GM18870 (cell line): Measurements from ENCODE around the gene MICA.
"Not testable (repeated sequence)": the region's sequence is repeated elsewhere in the genome, so short reads cannot be mapped to it uniquely, and the experiment has no call there.

Experiments used
- ATAC-seq: cut with Tn5 transposase; IDR thresholded peaks from one replicate; pipeline ENCODE4 v1.9.1; 2021; ENCODE audit warnings: moderate library complexity; ENCODE audit not compliant: unreplicated experiment

MICA gene

DNA sequence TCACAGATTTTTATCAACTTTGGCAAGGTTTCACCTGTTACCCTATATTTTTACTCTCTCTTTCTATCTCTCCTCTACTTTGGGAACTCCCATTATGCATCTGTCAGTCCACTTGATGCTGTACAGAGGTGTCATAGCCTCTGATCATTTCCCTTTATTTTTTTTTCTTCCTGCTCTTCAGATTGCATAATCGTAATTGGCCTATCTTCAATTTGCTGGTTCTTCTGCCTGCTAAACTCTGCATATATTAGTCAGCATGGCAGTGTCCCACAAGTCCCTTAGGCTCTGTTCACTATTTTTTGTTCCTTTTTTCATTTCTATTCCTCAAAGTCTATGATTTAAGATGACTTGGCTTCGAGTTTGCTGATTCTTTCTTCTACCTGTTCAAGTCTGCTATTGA lies 49.9 kb downstream of the MICA start:
- ATAC-seq, result no peak

DNA sequence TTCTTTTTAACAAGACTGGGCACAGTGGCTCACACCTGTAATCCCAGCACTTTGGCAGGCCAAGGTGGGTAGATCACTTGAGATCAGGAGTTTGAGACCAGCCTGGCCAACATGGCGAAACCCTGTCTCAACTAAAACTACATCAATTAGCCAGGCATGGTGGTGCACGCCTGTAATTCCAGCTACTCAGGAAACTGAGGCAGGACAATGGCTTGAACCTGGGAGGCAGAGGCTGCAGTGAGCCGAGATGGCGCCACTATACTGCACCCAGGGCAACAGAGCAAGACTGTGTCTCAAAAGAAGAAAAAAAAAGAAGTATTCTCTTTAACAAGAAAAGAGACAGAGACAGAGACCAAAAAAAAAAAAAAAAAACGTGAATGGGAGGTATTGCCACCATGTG lies 56.5 kb downstream of the MICA start:
- not testable (repeated sequence) for ATAC-seq

DNA sequence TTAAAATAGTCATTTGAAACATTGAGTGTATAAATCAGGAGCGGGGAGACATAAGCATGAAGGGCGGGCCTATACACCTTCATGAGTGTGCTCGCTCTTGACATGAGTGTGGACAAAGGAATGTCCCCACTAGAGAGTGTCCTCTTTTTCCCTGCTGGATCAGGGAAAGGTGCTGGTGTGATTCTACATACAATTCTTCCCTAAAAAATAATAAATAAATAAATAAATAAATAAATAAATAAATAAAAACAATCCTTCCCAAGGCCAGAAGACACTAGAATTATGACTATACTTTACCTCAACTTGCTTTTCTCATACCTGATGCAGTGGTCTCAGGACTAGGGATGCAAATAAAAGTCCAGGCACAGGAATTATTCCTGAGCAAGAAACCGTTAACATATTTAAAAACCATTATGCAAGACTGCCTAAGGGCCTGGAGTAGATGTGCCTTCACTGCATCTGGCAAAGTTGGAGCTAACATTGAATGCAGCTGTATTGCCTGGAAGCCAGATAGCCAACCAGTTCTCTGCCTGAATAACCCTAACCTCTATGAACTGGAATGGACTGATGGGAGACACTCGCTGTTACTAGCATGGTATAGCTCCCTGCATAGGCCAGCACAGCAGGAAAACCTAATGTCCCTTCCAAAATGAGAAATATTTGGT lies 57.1 kb downstream of the MICA start:
- ATAC-seq, result no peak

DNA sequence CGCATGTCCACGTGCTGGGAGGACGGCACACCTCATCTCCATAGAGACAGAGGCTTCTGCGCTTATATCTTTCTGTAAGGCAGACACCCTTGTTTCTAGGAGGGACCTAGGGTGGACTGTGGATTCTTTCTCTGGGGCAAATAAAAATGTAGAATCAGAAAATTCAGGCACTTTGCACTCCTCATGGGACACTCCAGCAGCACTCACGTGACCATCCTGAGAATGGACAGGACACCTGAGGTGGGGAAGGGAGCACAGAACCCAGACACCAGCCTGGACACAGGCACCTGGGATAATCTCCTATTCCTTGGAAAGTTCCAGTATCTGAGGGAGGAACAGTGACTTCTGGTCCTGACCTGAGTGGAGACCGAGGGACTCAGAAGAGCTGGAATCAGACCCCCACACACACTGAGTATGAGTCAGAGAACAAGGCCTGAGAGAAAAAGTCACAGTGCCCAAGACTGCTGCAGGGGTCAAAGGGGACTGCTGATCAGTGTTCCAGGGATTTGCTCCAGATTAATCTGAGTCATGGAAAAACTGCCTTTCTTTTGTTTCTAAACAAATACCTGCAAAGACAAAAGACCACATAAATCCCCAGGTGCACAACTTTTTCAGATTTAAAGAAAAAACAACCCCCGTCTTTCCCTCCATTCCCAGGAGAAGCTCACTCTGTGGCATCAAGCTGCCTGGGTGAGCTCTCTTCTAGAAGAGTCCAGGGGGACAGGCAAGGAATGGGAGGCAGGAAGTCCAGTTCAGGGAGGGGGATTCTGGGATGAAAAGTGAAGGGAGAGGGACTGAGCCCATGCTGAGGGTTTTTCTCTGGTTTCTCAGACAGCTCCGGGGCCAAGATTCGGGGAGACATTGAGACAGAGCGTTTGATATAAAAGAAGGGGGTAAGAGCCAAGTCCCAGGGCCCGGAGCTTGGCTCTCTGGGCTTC lies 58.9 kb downstream of the MICA start:
- ATAC-seq, result peak; percentile 15

DNA sequence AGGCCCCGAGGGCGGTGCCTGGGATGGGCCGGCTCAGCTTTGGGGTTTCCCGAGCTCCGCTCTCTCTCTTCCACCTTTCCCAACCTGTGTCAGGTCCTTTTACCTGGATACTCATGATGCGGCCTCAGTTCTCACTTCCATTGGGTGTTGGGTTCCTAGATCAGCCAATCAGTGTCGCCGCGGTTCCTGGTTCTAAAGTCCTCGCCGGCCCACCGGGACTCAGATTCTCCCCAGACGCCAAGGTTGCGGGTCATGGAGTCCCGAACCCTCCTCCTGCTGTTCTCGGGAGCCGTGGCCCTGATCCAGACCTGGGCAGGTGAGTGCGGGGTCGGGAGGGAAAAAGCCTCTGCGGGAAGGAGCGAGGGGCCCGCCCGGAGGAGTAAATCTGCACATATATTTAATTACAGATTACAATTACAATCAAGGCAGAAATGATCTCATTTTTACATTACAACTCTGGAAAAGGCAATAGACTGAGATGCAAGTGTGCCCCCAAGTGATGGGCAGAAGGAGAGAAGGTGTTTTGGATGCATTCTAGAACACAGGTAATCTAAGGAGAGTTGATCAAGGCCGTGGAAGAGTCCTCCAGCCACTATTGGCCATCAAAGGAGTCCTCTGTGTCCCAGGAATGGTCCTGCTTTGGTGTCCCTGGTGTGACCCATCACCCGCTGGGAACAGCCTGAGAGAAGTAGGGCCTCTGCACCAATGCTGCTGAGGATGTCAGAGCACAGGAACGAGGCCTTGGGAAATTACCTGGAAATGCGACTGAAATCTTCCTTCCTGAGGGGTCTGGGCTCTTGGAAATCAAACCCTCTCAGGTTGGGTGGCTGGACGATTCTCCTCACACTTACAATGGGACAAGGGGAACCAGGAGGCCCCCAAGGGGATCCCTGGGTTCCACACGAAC lies 59.8 kb downstream of the MICA start:
- ATAC-seq, result peak; percentile 83

DNA sequence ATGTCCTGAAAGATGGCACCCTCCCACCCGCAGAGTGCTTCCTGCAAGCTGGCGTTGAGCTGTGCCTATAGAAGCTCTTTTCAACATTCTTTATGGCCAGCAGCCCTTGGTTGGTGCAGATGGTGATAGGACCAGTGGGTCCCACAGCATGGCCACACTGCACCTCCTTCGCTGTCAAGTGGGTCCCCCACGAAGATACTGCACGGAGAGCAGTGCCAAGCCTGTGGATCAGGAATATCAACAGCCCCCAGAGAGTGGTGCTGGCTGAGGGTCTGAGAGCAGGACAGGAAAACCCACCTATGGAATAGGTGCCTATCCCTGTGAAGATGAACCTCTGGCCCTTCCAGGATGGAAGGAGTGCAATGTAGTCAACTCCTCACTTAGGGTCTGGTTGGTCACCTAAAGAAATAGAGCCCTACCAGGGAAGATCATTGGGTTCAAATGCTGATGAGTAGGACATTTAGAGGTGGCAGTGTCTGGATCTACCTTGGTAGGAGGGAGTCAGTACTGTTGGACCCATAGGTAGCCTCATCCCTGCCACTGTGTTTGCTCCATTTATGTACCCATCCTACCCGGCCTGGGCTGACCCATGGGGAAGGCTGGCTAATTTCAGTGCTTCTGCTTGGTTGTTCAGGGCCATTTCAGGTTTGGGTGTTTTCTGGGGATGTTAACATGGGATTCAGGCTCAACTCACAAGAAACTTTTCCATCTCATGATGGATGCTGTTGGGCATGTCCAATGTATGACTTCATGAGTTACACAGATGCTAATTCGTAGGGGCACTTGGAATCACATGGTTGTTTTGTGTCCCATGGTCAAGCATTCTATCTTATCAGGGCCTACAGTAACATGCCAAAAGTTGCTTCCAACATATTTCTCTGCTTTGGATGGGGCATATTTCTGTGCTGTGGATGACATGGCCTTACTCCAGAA lies 61.1 kb downstream of the MICA start:
- ATAC-seq, result no peak
